BLaER1 treated with 17β-estradiol and CSF1 and Interleukin-3, amounts not matched to agents 10 nM and 100 nM (cell line): Measurements from ENCODE around the gene LINS1.

Experiments
- H3K27ac ChIP-seq, 11 experiments: shearing (Covaris generic); formaldehyde crosslinking; 2 replicates each; pipeline ENCODE4 v1.8.1; 2022
- H3K27me3 ChIP-seq, 11 experiments: shearing (Covaris generic); formaldehyde crosslinking; 2 replicates each; pipeline ENCODE4 v1.8.1; 2022
- H3K36me3 ChIP-seq, 11 experiments: shearing (Covaris generic); formaldehyde crosslinking; 2 replicates each; pipeline ENCODE4 v1.8.1; 2022
- H3K4me1 ChIP-seq, 10 experiments: shearing (Covaris generic); formaldehyde crosslinking; 2 replicates each; pipeline ENCODE4 v1.8.1; 2022
- H3K4me2 ChIP-seq, 11 experiments: shearing (Covaris generic); formaldehyde crosslinking; 2 replicates each; pipeline ENCODE4 v1.8.1; 2022
- H3K4me3 ChIP-seq, 10 experiments: shearing (Covaris generic); formaldehyde crosslinking; 2 replicates each; pipeline ENCODE4 v1.8.1; 2022
- H3K9ac ChIP-seq, 11 experiments: shearing (Covaris generic); formaldehyde crosslinking; 2 replicates each; pipeline ENCODE4 v1.8.1; 2022
- H3K9me3 ChIP-seq, 11 experiments: shearing (Covaris generic); formaldehyde crosslinking; replicated peaks in 1 of 11; 2 replicates each; pipeline ENCODE4 v1.8.1; 2022
- H4K20me1 ChIP-seq, 11 experiments: shearing (Covaris generic); formaldehyde crosslinking; 2 replicates each; pipeline ENCODE4 v1.8.1; 2022
- Cebpa-rat ChIP-seq, 11 experiments: shearing (Covaris generic); IDR thresholded peaks; 2 replicates each; pipeline ENCODE4 v1.8.1; 2022

Gene LINS1

GRCh38 chr15:100572362-100572983 lies 29.5 kb downstream of the LINS1 start:
- no peaks in the 10 kb centered on the region for H3K27me3 ChIP-seq
- TF ChIP-seq Cebpa-rat (IDR thresholded peaks at IDR 0.05), result no peak
- no peak overlapping the region for H3K4me2 ChIP-seq
- no peaks in the 10 kb centered on the region for H3K9me3 ChIP-seq
- peaks cover 24 to 70% (median 53%) of the 10 kb centered on the region in 11 experiments for H3K36me3 ChIP-seq
- no peaks in the 10 kb centered on the region for H3K4me1 ChIP-seq
- no peaks in the 10 kb centered on the region for H4K20me1 ChIP-seq
- no peak overlapping the region for H3K4me3 ChIP-seq
- no peak overlapping the region for H3K9ac ChIP-seq
- H3K27ac ChIP-seq, result no peak overlapping the region

- H3K4me2 ChIP-seq, result no peak overlapping the region
- H3K9me3 ChIP-seq, result no peaks in the 10 kb centered on the region
- no peak overlapping the region for H3K9ac ChIP-seq
- no peak overlapping the region for H3K4me3 ChIP-seq
- H3K27me3 ChIP-seq, result no peaks in the 10 kb centered on the region
- no peak for TF ChIP-seq Cebpa-rat (IDR thresholded peaks at IDR 0.05)
- no peaks in the 10 kb centered on the region for H4K20me1 ChIP-seq
- H3K36me3 ChIP-seq, result peaks cover 24 to 70% (median 53%) of the 10 kb centered on the region in 11 experiments
- no peak overlapping the region for H3K27ac ChIP-seq
- H3K4me1 ChIP-seq, result no peaks in the 10 kb centered on the region
Observed at GRCh38 chr15:100571592-100572167, 30.3 kb downstream of the LINS1 start.

GRCh38 chr15:100570735-100571313 lies 31.2 kb downstream of the LINS1 start:
- no peak for TF ChIP-seq Cebpa-rat (IDR thresholded peaks at IDR 0.05)
- Histone ChIP-seq H3K9ac (no peak overlapping the region), H3K27ac (no peak overlapping the region), H3K9me3 (no peaks in the 10 kb centered on the region), H3K36me3 (peaks cover 24 to 70% (median 53%) of the 10 kb centered on the region in 11 experiments), H3K4me1 (no peaks in the 10 kb centered on the region), H3K4me2 (no peak overlapping the region), H3K27me3 (no peaks in the 10 kb centered on the region), H3K4me3 (no peak overlapping the region), H4K20me1 (no peaks in the 10 kb centered on the region)

- Histone ChIP-seq H3K27ac (no peak overlapping the region), H3K9ac (no peak overlapping the region), H3K36me3 (peaks cover 24 to 70% (median 53%) of the 10 kb centered on the region in 11 experiments), H3K27me3 (no peaks in the 10 kb centered on the region), H4K20me1 (no peaks in the 10 kb centered on the region), H3K9me3 (no peaks in the 10 kb centered on the region), H3K4me3 (no peak overlapping the region), H3K4me2 (no peak overlapping the region), H3K4me1 (no peaks in the 10 kb centered on the region)
- no peak for TF ChIP-seq Cebpa-rat (IDR thresholded peaks at IDR 0.05)
Observed at GRCh38 chr15:100570275-100570674, 31.7 kb downstream of the LINS1 start.

GRCh38 chr15:100569391-100569790 lies 32.6 kb downstream of the LINS1 start:
- no peak overlapping the region for H3K27ac ChIP-seq

GRCh38 chr15:100566850-100567628 lies 34.9 kb downstream of the LINS1 start:
- TF ChIP-seq Cebpa-rat (IDR thresholded peaks at IDR 0.05), result no peak
- no peak overlapping the region for H3K4me2 ChIP-seq
- H3K4me1 ChIP-seq, result no peaks in the 10 kb centered on the region
- no peak overlapping the region for H3K4me3 ChIP-seq
- H3K27me3 ChIP-seq, result no peaks in the 10 kb centered on the region
- peaks cover 17 to 46% (median 32%) of the 10 kb centered on the region in 11 experiments for H3K36me3 ChIP-seq
- H3K27ac ChIP-seq, result no peak overlapping the region
- no peaks in the 10 kb centered on the region for H3K9me3 ChIP-seq
- no peaks in the 10 kb centered on the region for H4K20me1 ChIP-seq
- H3K9ac ChIP-seq, result no peak overlapping the region

More at GRCh38 chr15:100569391-100569790, 32.6 kb downstream of the LINS1 start:
- H3K4me3 ChIP-seq, result no peak overlapping the region
- no peak overlapping the region for H3K9ac ChIP-seq
- H3K9me3 ChIP-seq, result no peaks in the 10 kb centered on the region
- no peaks in the 10 kb centered on the region for H3K27me3 ChIP-seq
- no peak for TF ChIP-seq Cebpa-rat (IDR thresholded peaks at IDR 0.05)
- H4K20me1 ChIP-seq, result no peaks in the 10 kb centered on the region
- H3K4me2 ChIP-seq, result no peak overlapping the region
- H3K4me1 ChIP-seq, result no peaks in the 10 kb centered on the region
- H3K36me3 ChIP-seq, result peaks cover 24 to 65% (median 47%) of the 10 kb centered on the region in 11 experiments

GRCh38 chr15:100565591-100565990 lies 36.4 kb downstream of the LINS1 start:
- Histone ChIP-seq H3K9me3 (peaks cover 0 to 5% (median 0%) of the 10 kb centered on the region in 11 experiments; a peak in 1 of 22 replicates), H3K27ac (no peak overlapping the region)

GRCh38 chr15:100560323-100560722 lies 41.7 kb downstream of the LINS1 start:
- peaks cover 0 to 11% (median 0%) of the 10 kb centered on the region in 10 experiments; a peak in 2 of 20 replicates for H3K4me1 ChIP-seq
- peaks cover 0 to 10% (median 0%) of the 10 kb centered on the region in 11 experiments; a peak in 7 of 22 replicates for H3K36me3 ChIP-seq
- H4K20me1 ChIP-seq, result no peaks in the 10 kb centered on the region
- peaks cover 10 to 37% (median 30%) of the 10 kb centered on the region in 11 experiments; a peak in 20 of 22 replicates for H3K9me3 ChIP-seq
- no peak overlapping the region for H3K4me2 ChIP-seq
- H3K9ac ChIP-seq, result no peak overlapping the region
- H3K4me3 ChIP-seq, result no peak overlapping the region
- H3K27ac ChIP-seq, result no peak overlapping the region
- TF ChIP-seq Cebpa-rat (IDR thresholded peaks at IDR 0.05), result no peak
- no peaks in the 10 kb centered on the region for H3K27me3 ChIP-seq

More at GRCh38 chr15:100565591-100565990, 36.4 kb downstream of the LINS1 start:
- H3K36me3 ChIP-seq, result peaks cover 13 to 32% (median 21%) of the 10 kb centered on the region in 11 experiments
- peaks cover 0 to 4% (median 0%) of the 10 kb centered on the region in 10 experiments; a peak in 2 of 20 replicates for H3K4me1 ChIP-seq
- no peaks in the 10 kb centered on the region for H3K27me3 ChIP-seq
- no peak for TF ChIP-seq Cebpa-rat (IDR thresholded peaks at IDR 0.05)
- H3K9ac ChIP-seq, result no peak overlapping the region
- no peak overlapping the region for H3K4me3 ChIP-seq
- H4K20me1 ChIP-seq, result no peaks in the 10 kb centered on the region
- H3K4me2 ChIP-seq, result no peak overlapping the region

- Histone ChIP-seq H3K36me3 (peaks cover 0 to 12% (median 0%) of the 10 kb centered on the region in 11 experiments; a peak in 7 of 22 replicates), H3K4me3 (no peak overlapping the region), H4K20me1 (no peaks in the 10 kb centered on the region), H3K4me1 (peaks cover 0 to 11% (median 0%) of the 10 kb centered on the region in 10 experiments; a peak in 2 of 20 replicates), H3K9me3 (peaks cover 10 to 43% (median 37%) of the 10 kb centered on the region in 11 experiments; a peak in 21 of 22 replicates), H3K9ac (no peak overlapping the region), H3K4me2 (no peak overlapping the region), H3K27me3 (no peaks in the 10 kb centered on the region), H3K27ac (no peak overlapping the region)
- no peak for TF ChIP-seq Cebpa-rat (IDR thresholded peaks at IDR 0.05)
Observed at GRCh38 chr15:100559330-100559729, 42.7 kb downstream of the LINS1 start.
